Erythroblast (primary cell): ENCODE measurements around the gene ACTN4.
A peak's percentile ranks its signal among the peaks of the same experiment; 100 is the strongest.

Experiments
- DNase-seq, 2 experiments: peaks; one replicate each; lab custom pipeline; 2025; lab: John Stamatoyannopoulos, UW
- GATA1 ChIP-seq: IDR thresholded peaks from 2 replicates; pipeline ENCODE4 v1.6.1; 2011; ENCODE audit warnings: low read depth, mild to moderate bottlenecking, control low read depth, low read length, moderate library complexity
- POLR2A ChIP-seq: IDR thresholded peaks from 2 replicates; pipeline ENCODE4 v1.6.1; 2011; ENCODE audit warnings: mild to moderate bottlenecking, low read length

The ACTN4 gene

GRCh38 chr19:38725469-38726283 is 78.2 kb downstream of the ACTN4 start:
- no peak for DNase-seq
- no peak for TF ChIP-seq GATA1
- TF ChIP-seq POLR2A, result no peak

- DNase-seq, result no peak
- TF ChIP-seq GATA1, result no peak
- no peak for TF ChIP-seq POLR2A
Measured at GRCh38 chr19:38726284-38726673, 78.8 kb downstream of the ACTN4 start.

GRCh38 chr19:38726761-38727301 is 79.4 kb downstream of the ACTN4 start:
- no peak for TF ChIP-seq GATA1
- TF ChIP-seq POLR2A, result no peak
- DNase-seq, result no peak

GRCh38 chr19:38727306-38727867 is 79.9 kb downstream of the ACTN4 start:
- no peak for TF ChIP-seq GATA1
- no peak for TF ChIP-seq POLR2A
- DNase-seq, result no peak

GRCh38 chr19:38727868-38728660 is 80.6 kb downstream of the ACTN4 start:
- TF ChIP-seq POLR2A (no peak), GATA1 (no peak)
- DNase-seq, result peak in 1 of 2 experiments; percentile 35

GRCh38 chr19:38728752-38729541 is 81.5 kb downstream of the ACTN4 start:
- no peak for DNase-seq

GRCh38 chr19:38729653-38730469 is 82.4 kb downstream of the ACTN4 start:
- peak; percentile 81 to 86 for DNase-seq
- TF ChIP-seq POLR2A (no peak), GATA1 (no peak)

More at GRCh38 chr19:38728752-38729541, 81.5 kb downstream of the ACTN4 start:
- TF ChIP-seq POLR2A (no peak), GATA1 (no peak)

GRCh38 chr19:38730470-38730730 is 83.0 kb downstream of the ACTN4 start:
- TF ChIP-seq POLR2A (no peak), GATA1 (no peak)
- DNase-seq, result no peak

- DNase-seq, result no peak
- no peak for TF ChIP-seq POLR2A
- no peak for TF ChIP-seq GATA1
Measured at GRCh38 chr19:38730731-38731589, 83.5 kb downstream of the ACTN4 start.

GRCh38 chr19:38731654-38732301 is 84.3 kb downstream of the ACTN4 start:
- DNase-seq, result no peak
- no peak for TF ChIP-seq GATA1
- no peak for TF ChIP-seq POLR2A

GRCh38 chr19:38733241-38733492 is 85.7 kb downstream of the ACTN4 start:
- DNase-seq, result no peak

More at GRCh38 chr19:38733241-38733492, 85.7 kb downstream of the ACTN4 start:
- TF ChIP-seq POLR2A (no peak), GATA1 (no peak)
